ENCODE data around the gene TNXB.

DNA sequence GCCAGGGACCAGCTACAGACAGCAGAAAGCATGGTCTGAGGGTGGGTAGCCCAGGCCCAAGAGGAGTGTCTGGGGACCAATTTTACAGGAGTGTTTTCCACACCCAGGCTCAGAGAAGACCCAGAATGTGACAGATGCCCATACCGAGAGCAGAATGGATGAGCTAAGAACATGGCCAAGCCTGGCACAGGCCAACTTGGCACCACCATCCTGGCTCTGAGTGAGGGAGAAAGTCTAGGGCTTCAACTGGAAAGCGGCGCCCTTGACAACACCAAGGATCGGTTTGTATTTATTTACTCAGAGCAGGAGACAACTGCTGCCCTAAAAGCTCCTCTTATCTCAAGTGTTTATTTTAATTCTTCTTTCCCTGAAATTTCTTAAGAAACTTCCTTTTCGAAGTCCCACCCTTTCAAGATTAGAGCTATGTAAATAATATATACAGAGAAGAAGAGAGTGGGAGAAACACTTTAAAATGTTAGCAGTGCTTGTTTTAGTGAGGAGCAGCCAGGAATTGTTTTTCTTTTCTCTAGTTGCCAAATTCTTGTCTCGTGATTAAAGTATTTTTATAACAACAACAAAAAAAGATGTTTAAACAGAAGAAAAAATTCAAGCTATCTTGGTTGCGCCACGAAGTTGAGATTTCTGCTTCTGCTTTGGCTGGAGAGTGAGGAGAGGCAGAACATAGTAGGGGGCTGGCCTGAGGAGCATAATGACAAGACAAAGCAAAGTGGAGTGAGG is 16.2 kb downstream of the TNXB start:
- TF ChIP-seq POLR2A (IDR thresholded peaks at IDR 0.05) (no peak), EP300 (IDR thresholded peaks at IDR 0.05) (no peak)
- TF ChIP-seq, protein P1, sequence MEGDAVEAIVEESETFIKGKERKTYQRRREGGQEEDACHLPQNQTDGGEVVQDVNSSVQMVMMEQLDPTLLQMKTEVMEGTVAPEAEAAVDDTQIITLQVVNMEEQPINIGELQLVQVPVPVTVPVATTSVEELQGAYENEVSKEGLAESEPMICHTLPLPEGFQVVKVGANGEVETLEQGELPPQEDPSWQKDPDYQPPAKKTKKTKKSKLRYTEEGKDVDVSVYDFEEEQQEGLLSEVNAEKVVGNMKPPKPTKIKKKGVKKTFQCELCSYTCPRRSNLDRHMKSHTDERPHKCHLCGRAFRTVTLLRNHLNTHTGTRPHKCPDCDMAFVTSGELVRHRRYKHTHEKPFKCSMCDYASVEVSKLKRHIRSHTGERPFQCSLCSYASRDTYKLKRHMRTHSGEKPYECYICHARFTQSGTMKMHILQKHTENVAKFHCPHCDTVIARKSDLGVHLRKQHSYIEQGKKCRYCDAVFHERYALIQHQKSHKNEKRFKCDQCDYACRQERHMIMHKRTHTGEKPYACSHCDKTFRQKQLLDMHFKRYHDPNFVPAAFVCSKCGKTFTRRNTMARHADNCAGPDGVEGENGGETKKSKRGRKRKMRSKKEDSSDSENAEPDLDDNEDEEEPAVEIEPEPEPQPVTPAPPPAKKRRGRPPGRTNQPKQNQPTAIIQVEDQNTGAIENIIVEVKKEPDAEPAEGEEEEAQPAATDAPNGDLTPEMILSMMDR (IDR thresholded peaks at IDR 0.05), result no peak
